ENCODE data around the gene C2orf81. TPM values are rescaled to one million over a fixed set of nuclear protein-coding genes. Genes with fewer than 3 reads are reported as not detected.
"Not testable (repeated sequence)": the region's sequence is repeated elsewhere in the genome, so short reads cannot be mapped to it uniquely, and the experiment has no call there.

C2orf81 gene
- total RNA-seq, 1 donor from 2014 or later = 2.1 TPM

- H2AFZ ChIP-seq (ENCODE audit: low read depth, low read length) = no peak overlapping the region
- H3K9me3 ChIP-seq (ENCODE audit: insufficient read depth, low read depth, low read length) = no peaks in the 10 kb centered on the region
- no peak for TF ChIP-seq EZH2 (IDR thresholded peaks at IDR 0.05; ENCODE audit: insufficient read depth, low read length)
- TF ChIP-seq, protein P1, sequence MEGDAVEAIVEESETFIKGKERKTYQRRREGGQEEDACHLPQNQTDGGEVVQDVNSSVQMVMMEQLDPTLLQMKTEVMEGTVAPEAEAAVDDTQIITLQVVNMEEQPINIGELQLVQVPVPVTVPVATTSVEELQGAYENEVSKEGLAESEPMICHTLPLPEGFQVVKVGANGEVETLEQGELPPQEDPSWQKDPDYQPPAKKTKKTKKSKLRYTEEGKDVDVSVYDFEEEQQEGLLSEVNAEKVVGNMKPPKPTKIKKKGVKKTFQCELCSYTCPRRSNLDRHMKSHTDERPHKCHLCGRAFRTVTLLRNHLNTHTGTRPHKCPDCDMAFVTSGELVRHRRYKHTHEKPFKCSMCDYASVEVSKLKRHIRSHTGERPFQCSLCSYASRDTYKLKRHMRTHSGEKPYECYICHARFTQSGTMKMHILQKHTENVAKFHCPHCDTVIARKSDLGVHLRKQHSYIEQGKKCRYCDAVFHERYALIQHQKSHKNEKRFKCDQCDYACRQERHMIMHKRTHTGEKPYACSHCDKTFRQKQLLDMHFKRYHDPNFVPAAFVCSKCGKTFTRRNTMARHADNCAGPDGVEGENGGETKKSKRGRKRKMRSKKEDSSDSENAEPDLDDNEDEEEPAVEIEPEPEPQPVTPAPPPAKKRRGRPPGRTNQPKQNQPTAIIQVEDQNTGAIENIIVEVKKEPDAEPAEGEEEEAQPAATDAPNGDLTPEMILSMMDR (IDR thresholded peaks at IDR 0.05; ENCODE audit: insufficient read depth, low read depth, low read length) = no peak
- Mint-ChIP-seq H3K27ac (ENCODE audit: unreplicated experiment) (no peak overlapping the region), H3K36me3 (ENCODE audit: low read depth, unreplicated experiment) (peaks cover 3% of the 10 kb centered on the region), H3K9me3 (ENCODE audit: unreplicated experiment) (no peaks in the 10 kb centered on the region), H3K4me3 (ENCODE audit: unreplicated experiment) (no peak overlapping the region), H3K4me1 (ENCODE audit: low read depth, unreplicated experiment) (peaks cover 20% of the 10 kb centered on the region), H3K27me3 (ENCODE audit: low read depth, unreplicated experiment) (no peaks in the 10 kb centered on the region)
- H3K36me3 ChIP-seq (ENCODE audit: insufficient read depth, low read length) = peaks cover 4% of the 10 kb centered on the region
- no peaks in the 10 kb centered on the region for H3K27me3 ChIP-seq (ENCODE audit: insufficient read depth, low read length)
- peaks cover 16% of the 10 kb centered on the region for H4K20me1 ChIP-seq (ENCODE audit: insufficient read depth, low read length)
- H3K4me1 ChIP-seq (ENCODE audit: insufficient read depth, low read length) = peaks cover 17% of the 10 kb centered on the region
- no peak for FAIRE-seq
- H3K9ac ChIP-seq (ENCODE audit: low read length) = no peak overlapping the region
- no peak overlapping the region for H3K4me2 ChIP-seq (ENCODE audit: low read length)
- DNase-seq (ENCODE audit: low read depth) = no peak
- peaks cover 52% of the 10 kb centered on the region for H3K79me2 ChIP-seq (ENCODE audit: insufficient read depth, low read length)
- H3K27ac ChIP-seq (ENCODE audit: low read depth, low read length) = no peak overlapping the region
- no peak overlapping the region for H3K4me3 ChIP-seq (ENCODE audit: insufficient read depth, low read depth, low read length)
Measured at GRCh38 chr2:74461187-74462053, 40.0 kb upstream of the C2orf81 start.

- H3K4me3 ChIP-seq (ENCODE audit: insufficient read depth, low read depth, low read length); H3K36me3 Mint-ChIP-seq (ENCODE audit: low read depth, unreplicated experiment): not testable (repeated sequence)
- peaks cover 23% of the 10 kb centered on the region for H3K4me1 Mint-ChIP-seq (ENCODE audit: low read depth, unreplicated experiment)
Measured at GRCh38 chr2:74460187-74460586, 38.8 kb upstream of the C2orf81 start.

DNA sequence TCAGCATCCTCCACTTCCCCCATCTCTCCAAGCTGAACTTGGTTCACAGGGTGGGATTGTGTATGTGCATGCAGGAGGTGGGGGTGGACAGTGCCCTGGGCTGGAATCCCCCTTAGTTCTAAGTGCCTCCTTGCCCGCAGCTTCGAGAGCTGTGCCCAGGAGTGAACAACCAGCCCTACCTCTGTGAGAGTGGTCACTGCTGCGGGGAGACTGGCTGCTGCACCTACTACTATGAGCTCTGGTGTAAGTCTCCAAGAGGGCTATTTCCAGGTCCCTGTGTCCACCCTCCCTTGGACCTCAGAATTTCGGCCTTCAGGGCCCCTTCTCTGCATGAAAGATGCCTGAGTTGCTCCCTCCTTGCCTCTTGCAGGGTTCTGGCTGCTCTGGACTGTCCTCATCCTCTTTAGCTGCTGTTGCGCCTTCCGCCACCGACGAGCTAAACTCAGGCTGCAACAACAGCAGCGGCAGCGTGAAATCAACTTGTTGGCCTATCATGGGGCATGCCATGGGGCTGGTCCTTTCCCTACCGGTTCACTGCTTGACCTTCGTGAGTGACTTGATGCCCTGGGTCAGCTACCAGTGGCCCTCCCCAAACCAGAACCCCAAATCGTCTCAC is 38.2 kb upstream of the C2orf81 start:
- Histone ChIP-seq H3K79me2 (ENCODE audit: insufficient read depth, low read length) (peaks cover 46% of the 10 kb centered on the region), H3K9ac (ENCODE audit: low read length) (peak overlapping the region; percentile 89), H3K4me2 (ENCODE audit: low read length) (peak overlapping the region; percentile 95), H3K4me1 (ENCODE audit: insufficient read depth, low read length) (peaks cover 22% of the 10 kb centered on the region), H3K4me3 (ENCODE audit: insufficient read depth, low read depth, low read length) (peak overlapping the region; percentile 90), H4K20me1 (ENCODE audit: insufficient read depth, low read length) (peaks cover 16% of the 10 kb centered on the region)
- not testable (repeated sequence) for FAIRE-seq; H3K9me3 ChIP-seq (ENCODE audit: insufficient read depth, low read depth, low read length); H2AFZ ChIP-seq (ENCODE audit: low read depth, low read length); H3K27me3 ChIP-seq (ENCODE audit: insufficient read depth, low read length); H3K27ac ChIP-seq (ENCODE audit: low read depth, low read length); H3K9me3 Mint-ChIP-seq (ENCODE audit: unreplicated experiment); H3K27me3 Mint-ChIP-seq (ENCODE audit: low read depth, unreplicated experiment); H3K36me3 Mint-ChIP-seq (ENCODE audit: low read depth, unreplicated experiment); H3K36me3 ChIP-seq (ENCODE audit: insufficient read depth, low read length); DNase-seq (ENCODE audit: low read depth)
- Mint-ChIP-seq H3K27ac (ENCODE audit: unreplicated experiment) (peak overlapping the region; percentile 93), H3K4me3 (ENCODE audit: unreplicated experiment) (peak overlapping the region; percentile 98), H3K4me1 (ENCODE audit: low read depth, unreplicated experiment) (peaks cover 24% of the 10 kb centered on the region)

More at GRCh38 chr2:74460187-74460586, 38.8 kb upstream of the C2orf81 start:
- not testable (repeated sequence) for H3K36me3 ChIP-seq (ENCODE audit: insufficient read depth, low read length); DNase-seq (ENCODE audit: low read depth); H2AFZ ChIP-seq (ENCODE audit: low read depth, low read length); H3K9me3 ChIP-seq (ENCODE audit: insufficient read depth, low read depth, low read length); H3K9ac ChIP-seq (ENCODE audit: low read length); H3K27me3 Mint-ChIP-seq (ENCODE audit: low read depth, unreplicated experiment); FAIRE-seq; H3K9me3 Mint-ChIP-seq (ENCODE audit: unreplicated experiment); H3K27ac ChIP-seq (ENCODE audit: low read depth, low read length); H3K27me3 ChIP-seq (ENCODE audit: insufficient read depth, low read length)
- H3K4me1 ChIP-seq (ENCODE audit: insufficient read depth, low read length) = peaks cover 21% of the 10 kb centered on the region
- peak overlapping the region; percentile 66 for H3K27ac Mint-ChIP-seq (ENCODE audit: unreplicated experiment)
- peak overlapping the region; percentile 95 for H3K4me2 ChIP-seq (ENCODE audit: low read length)
- H3K79me2 ChIP-seq (ENCODE audit: insufficient read depth, low read length) = peaks cover 49% of the 10 kb centered on the region
- peaks cover 16% of the 10 kb centered on the region for H4K20me1 ChIP-seq (ENCODE audit: insufficient read depth, low read length)
- peak overlapping the region; percentile 98 for H3K4me3 Mint-ChIP-seq (ENCODE audit: unreplicated experiment)
